Endothelial cell of umbilical vein (primary cell): Measurements from ENCODE around the gene RPS6KA3.

ENCODE experiments used
- CTCF ChIP-seq, 2 donors: IDR thresholded peaks; 1 replicate in 1 of 2; 2 replicates in 1 of 2; pipeline ENCODE4 v1.5.1; 2011; ENCODE audit warnings: low read length in 2 of 2, mild to moderate bottlenecking in 2 of 2, moderate library complexity in 2 of 2, control low read depth in 1 of 2, inconsistent platforms in 1 of 2, low read depth in 1 of 2; ENCODE audit not compliant: insufficient read depth in 1 of 2; ENCODE audit errors: extremely low read depth in 1 of 2
- EZH2 ChIP-seq: IDR thresholded peaks from 2 replicates; pipeline ENCODE4 v1.6.1; 2012; ENCODE audit warnings: borderline replicate concordance, low read depth, mild to moderate bottlenecking, moderate library complexity, low read length, inconsistent platforms; ENCODE audit not compliant: severe bottlenecking
- JUN ChIP-seq: IDR thresholded peaks from 2 replicates; pipeline ENCODE4 v1.6.1; 2011; ENCODE audit warnings: borderline replicate concordance, low read depth; ENCODE audit not compliant: insufficient read length, insufficient read depth
- MAX ChIP-seq: IDR thresholded peaks from 2 replicates; pipeline ENCODE4 v1.6.1; 2011; ENCODE audit not compliant: insufficient read depth, insufficient read length
- MYC ChIP-seq: IDR thresholded peaks from one replicate; pipeline ENCODE4 v1.6.1; 2011; ENCODE audit warnings: mild to moderate bottlenecking, low read depth, low read length
- POLR2A ChIP-seq: IDR thresholded peaks from 2 replicates; pipeline ENCODE4 v1.6.1; 2012; ENCODE audit warnings: low read depth, mild to moderate bottlenecking, control low read depth, low read length

GRCh38 chrX:20265726-20266681 lies 705 bp downstream of the RPS6KA3 start:
- TF ChIP-seq CTCF (IDR thresholded peaks at IDR 0.05; ENCODE audit: extremely low read depth in 1 of 2, insufficient read depth in 1 of 2, low read depth in 1 of 2, low read length in 2 of 2) (no peak), POLR2A (no peak), MYC (no peak), EZH2 (no peak), MAX (no peak), JUN (no peak)
